Stomach (tissue), 4 donors: ENCODE results near the gene ABRACL.

ENCODE experiments used
- POLR2AphosphoS5 ChIP-seq, 3 donors: sonication (generic); formaldehyde crosslinking; IDR thresholded peaks; one replicate each; pipeline ENCODE4 v1.6.1; 2016; ENCODE audit warnings: antibody characterized with exemption in 3 of 3
- TF ChIP-seq, protein P1 (sequence below), 7 experiments: fragments of 450-650 bp in 4 of 7; fragments of 200-600 bp in 3 of 7; sonication (generic) in 3 of 7; IDR thresholded peaks; one replicate each; pipeline ENCODE4 v1.5.1; 2016 to 2019; ENCODE audit warnings: antibody characterized with exemption in 7 of 7, control low read depth in 2 of 7, mild to moderate bottlenecking in 1 of 7

DNA sequence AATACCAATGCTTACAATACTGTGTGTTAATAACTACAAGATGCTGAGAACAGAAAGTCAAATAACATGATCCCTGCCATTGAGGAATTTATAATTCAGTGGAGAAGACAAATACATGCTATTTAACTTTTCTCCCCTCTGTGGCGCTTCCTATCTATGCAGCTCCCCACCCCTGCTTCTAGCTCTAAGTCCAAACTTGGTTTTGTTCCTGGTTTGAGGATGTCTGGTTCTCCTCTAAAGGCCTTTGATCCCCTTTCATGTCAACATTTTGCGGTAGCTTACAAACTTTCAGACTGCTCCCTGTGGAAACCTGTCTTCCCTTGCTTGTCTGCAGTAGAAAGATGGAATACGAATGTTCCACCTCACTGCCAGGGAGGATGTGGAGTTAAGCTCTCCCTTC lies 22.1 kb upstream of the ABRACL start:
- TF ChIP-seq, protein P1, sequence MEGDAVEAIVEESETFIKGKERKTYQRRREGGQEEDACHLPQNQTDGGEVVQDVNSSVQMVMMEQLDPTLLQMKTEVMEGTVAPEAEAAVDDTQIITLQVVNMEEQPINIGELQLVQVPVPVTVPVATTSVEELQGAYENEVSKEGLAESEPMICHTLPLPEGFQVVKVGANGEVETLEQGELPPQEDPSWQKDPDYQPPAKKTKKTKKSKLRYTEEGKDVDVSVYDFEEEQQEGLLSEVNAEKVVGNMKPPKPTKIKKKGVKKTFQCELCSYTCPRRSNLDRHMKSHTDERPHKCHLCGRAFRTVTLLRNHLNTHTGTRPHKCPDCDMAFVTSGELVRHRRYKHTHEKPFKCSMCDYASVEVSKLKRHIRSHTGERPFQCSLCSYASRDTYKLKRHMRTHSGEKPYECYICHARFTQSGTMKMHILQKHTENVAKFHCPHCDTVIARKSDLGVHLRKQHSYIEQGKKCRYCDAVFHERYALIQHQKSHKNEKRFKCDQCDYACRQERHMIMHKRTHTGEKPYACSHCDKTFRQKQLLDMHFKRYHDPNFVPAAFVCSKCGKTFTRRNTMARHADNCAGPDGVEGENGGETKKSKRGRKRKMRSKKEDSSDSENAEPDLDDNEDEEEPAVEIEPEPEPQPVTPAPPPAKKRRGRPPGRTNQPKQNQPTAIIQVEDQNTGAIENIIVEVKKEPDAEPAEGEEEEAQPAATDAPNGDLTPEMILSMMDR (IDR thresholded peaks at IDR 0.05) = no peak
- no peak for TF ChIP-seq POLR2AphosphoS5 (IDR thresholded peaks at IDR 0.05)
